ENCODE data around the gene CSF1R. TPM values are rescaled to one million over a fixed set of nuclear protein-coding genes. Genes with fewer than 3 reads are reported as not detected.

CSF1R gene
- polyA plus RNA-seq, 1 donor (not counting 4 experiments of a cell fraction or from before 2014, with no cell fraction given): not detected

DNA sequence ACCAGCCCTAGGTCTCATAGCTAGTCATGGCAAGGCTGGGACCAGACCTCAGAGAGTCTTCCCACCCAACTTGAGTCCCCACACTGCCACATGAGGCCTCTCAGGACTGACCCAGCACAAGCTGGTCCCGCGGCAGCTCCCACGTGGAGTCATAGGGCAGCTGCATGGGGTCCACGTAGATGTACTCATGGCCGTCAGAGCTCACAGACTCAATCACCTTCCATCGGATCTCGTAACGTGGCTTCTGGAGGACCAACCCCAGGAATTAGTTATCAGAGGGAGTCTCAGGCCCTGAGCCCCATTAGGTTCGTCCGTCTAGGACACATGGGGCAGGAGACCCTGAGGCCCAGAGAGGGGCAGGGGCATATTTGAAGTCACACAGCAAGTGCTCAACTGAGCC is 39.0 kb upstream of the CSF1R start:
- DNase-seq (ENCODE audit: low read depth, low spot score) (no peak), FAIRE-seq (no peak)
- H3K9me1 ChIP-seq (ENCODE audit: control insufficient read depth, extremely low read depth, insufficient read depth, low read length): no peaks in the 10 kb centered on the region
- H3K9me3 ChIP-seq (ENCODE audit: control insufficient read depth, low read depth, low read length): no peaks in the 10 kb centered on the region
- H3K79me2 ChIP-seq (ENCODE audit: control insufficient read depth, insufficient read depth, low read length): no peaks in the 10 kb centered on the region
- no peak overlapping the region for H2AFZ ChIP-seq (ENCODE audit: control insufficient read depth, low read length)
- H3K27ac ChIP-seq (ENCODE audit: control insufficient read depth, insufficient read depth, low read length): no peak overlapping the region
- no peaks in the 10 kb centered on the region for H3K36me3 ChIP-seq (ENCODE audit: control insufficient read depth in 2 of 2, extremely low read depth in 1 of 2, insufficient read depth in 2 of 2, low read length in 2 of 2)
- no peak overlapping the region for H3K9ac ChIP-seq (ENCODE audit: control insufficient read depth, extremely low read depth, insufficient read depth, low read length)
- dilution Hi-C loops (cut with MboI; ENCODE audit: extremely low pct_ligation_motif_present, low sequenced_read_pairs): no loop called here
- no peak overlapping the region for H3K4me2 ChIP-seq (ENCODE audit: control insufficient read depth, extremely low read depth, insufficient read depth, low read depth, low read length)
- H3K27me3 ChIP-seq (ENCODE audit: control insufficient read depth, extremely low read depth, insufficient read depth, low read length): no peaks in the 10 kb centered on the region
- peaks cover 7% of the 10 kb centered on the region for H3K4me1 ChIP-seq (ENCODE audit: control insufficient read depth, extremely low read depth, insufficient read depth, low read length)
- TF ChIP-seq, protein P1, sequence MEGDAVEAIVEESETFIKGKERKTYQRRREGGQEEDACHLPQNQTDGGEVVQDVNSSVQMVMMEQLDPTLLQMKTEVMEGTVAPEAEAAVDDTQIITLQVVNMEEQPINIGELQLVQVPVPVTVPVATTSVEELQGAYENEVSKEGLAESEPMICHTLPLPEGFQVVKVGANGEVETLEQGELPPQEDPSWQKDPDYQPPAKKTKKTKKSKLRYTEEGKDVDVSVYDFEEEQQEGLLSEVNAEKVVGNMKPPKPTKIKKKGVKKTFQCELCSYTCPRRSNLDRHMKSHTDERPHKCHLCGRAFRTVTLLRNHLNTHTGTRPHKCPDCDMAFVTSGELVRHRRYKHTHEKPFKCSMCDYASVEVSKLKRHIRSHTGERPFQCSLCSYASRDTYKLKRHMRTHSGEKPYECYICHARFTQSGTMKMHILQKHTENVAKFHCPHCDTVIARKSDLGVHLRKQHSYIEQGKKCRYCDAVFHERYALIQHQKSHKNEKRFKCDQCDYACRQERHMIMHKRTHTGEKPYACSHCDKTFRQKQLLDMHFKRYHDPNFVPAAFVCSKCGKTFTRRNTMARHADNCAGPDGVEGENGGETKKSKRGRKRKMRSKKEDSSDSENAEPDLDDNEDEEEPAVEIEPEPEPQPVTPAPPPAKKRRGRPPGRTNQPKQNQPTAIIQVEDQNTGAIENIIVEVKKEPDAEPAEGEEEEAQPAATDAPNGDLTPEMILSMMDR (optimal IDR thresholded peaks at IDR 0.05 in 1 of 3, IDR thresholded peaks at IDR 0.05 in 1 of 3, conservative IDR thresholded peaks at IDR 0.05 in 1 of 3; ENCODE audit: extremely low read depth in 1 of 3, insufficient read depth in 2 of 3, low read length in 3 of 3): no peak
- TF ChIP-seq EZH2 (IDR thresholded peaks at IDR 0.05; ENCODE audit: low read length): no peak
- no peaks in the 10 kb centered on the region for H4K20me1 ChIP-seq (ENCODE audit: control insufficient read depth, extremely low read depth, insufficient read depth, low read length)
- H3K4me3 ChIP-seq (ENCODE audit: control insufficient read depth in 2 of 3, extremely low read depth in 1 of 3, insufficient read depth in 2 of 3, low read depth in 1 of 3, low read length in 3 of 3): no peak overlapping the region

DNA sequence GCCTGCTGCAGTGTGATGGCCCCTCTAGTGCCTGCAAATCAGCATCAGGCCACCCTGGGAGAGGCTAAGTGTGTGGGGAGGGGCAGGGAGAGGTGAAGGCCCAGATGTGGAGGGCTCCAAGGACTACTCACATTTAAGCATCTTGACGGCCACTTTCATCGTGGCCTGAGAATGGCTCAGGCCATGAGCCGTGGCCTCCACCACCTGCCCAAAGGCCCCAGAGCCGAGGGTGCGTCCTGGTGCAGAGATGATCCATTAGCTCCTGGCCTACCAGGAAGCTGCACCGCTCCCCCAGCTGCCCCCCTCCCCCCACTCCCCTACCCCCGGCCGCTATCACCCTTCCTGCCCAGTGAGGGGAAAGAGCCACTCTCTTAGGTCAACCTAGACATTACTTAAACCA is 38.2 kb upstream of the CSF1R start:
- dilution Hi-C loops (cut with MboI; ENCODE audit: extremely low pct_ligation_motif_present, low sequenced_read_pairs): no loop called here
- Histone ChIP-seq H3K27me3 (ENCODE audit: control insufficient read depth, extremely low read depth, insufficient read depth, low read length) (no peaks in the 10 kb centered on the region), H3K4me3 (ENCODE audit: control insufficient read depth in 2 of 3, extremely low read depth in 1 of 3, insufficient read depth in 2 of 3, low read depth in 1 of 3, low read length in 3 of 3) (no peak overlapping the region), H4K20me1 (ENCODE audit: control insufficient read depth, extremely low read depth, insufficient read depth, low read length) (no peaks in the 10 kb centered on the region), H3K79me2 (ENCODE audit: control insufficient read depth, insufficient read depth, low read length) (no peaks in the 10 kb centered on the region), H2AFZ (ENCODE audit: control insufficient read depth, low read length) (no peak overlapping the region), H3K9me1 (ENCODE audit: control insufficient read depth, extremely low read depth, insufficient read depth, low read length) (no peaks in the 10 kb centered on the region), H3K9ac (ENCODE audit: control insufficient read depth, extremely low read depth, insufficient read depth, low read length) (no peak overlapping the region), H3K36me3 (ENCODE audit: control insufficient read depth in 2 of 2, extremely low read depth in 1 of 2, insufficient read depth in 2 of 2, low read length in 2 of 2) (no peaks in the 10 kb centered on the region), H3K4me1 (ENCODE audit: control insufficient read depth, extremely low read depth, insufficient read depth, low read length) (peaks cover 2% of the 10 kb centered on the region), H3K27ac (ENCODE audit: control insufficient read depth, insufficient read depth, low read length) (no peak overlapping the region), H3K9me3 (ENCODE audit: control insufficient read depth, low read depth, low read length) (no peaks in the 10 kb centered on the region), H3K4me2 (ENCODE audit: control insufficient read depth, extremely low read depth, insufficient read depth, low read depth, low read length) (no peak overlapping the region)
- FAIRE-seq (no peak), DNase-seq (ENCODE audit: low read depth, low spot score) (no peak)
- TF ChIP-seq, protein P1 (optimal IDR thresholded peaks at IDR 0.05 in 1 of 3, IDR thresholded peaks at IDR 0.05 in 1 of 3, conservative IDR thresholded peaks at IDR 0.05 in 1 of 3; ENCODE audit: extremely low read depth in 1 of 3, insufficient read depth in 2 of 3, low read length in 3 of 3): no peak
- no peak for TF ChIP-seq EZH2 (IDR thresholded peaks at IDR 0.05; ENCODE audit: low read length)
